Loucy (cell line): Measurements from ENCODE around the gene CACNA2D4.
A peak's percentile ranks its signal among the peaks of the same experiment; 100 is the strongest.

ENCODE experiments used
- H2AFZ ChIP-seq: fragments of 200-600 bp; sonication (generic); 2 replicates; pipeline ENCODE4 v1.6.0; 2016; ENCODE audit warnings: antibody characterized with exemption, mild to moderate bottlenecking, low read length, moderate library complexity
- H3F3A ChIP-seq: fragments of 200-600 bp; 2 replicates; pipeline ENCODE4 v1.6.0; 2016; ENCODE audit warnings: antibody characterized with exemption, low read depth, mild to moderate bottlenecking
- H3K27me3 ChIP-seq: fragments of 200-600 bp; sonication (generic); 2 replicates; pipeline ENCODE4 v1.6.1; 2014; ENCODE audit warnings: low read length, mild to moderate bottlenecking; ENCODE audit not compliant: insufficient read depth, poor library complexity, severe bottlenecking
- H3K36me3 ChIP-seq: fragments of 200-600 bp; sonication (generic); 2 replicates; pipeline ENCODE4 v1.6.1; 2016; ENCODE audit warnings: low read length; ENCODE audit not compliant: insufficient read depth
- H3K4me1 ChIP-seq: fragments of 200-600 bp; sonication (generic); 2 replicates; pipeline ENCODE4 v1.5.1; 2014; ENCODE audit warnings: low read length, mild to moderate bottlenecking; ENCODE audit not compliant: insufficient read depth, poor library complexity, severe bottlenecking
- H3K4me2 ChIP-seq: fragments of 200-600 bp; sonication (generic); 2 replicates; pipeline ENCODE4 v1.6.0; 2014; ENCODE audit warnings: antibody characterized with exemption, low read length, low read depth, mild to moderate bottlenecking; ENCODE audit not compliant: poor library complexity, severe bottlenecking
- H3K4me3 ChIP-seq: fragments of 200-600 bp; sonication (generic); 2 replicates; pipeline ENCODE4 v1.5.1; 2014; ENCODE audit warnings: low read length, mild to moderate bottlenecking, mixed read lengths; ENCODE audit not compliant: poor library complexity, severe bottlenecking
- H3K79me2 ChIP-seq: fragments of 200-600 bp; sonication (generic); 2 replicates; pipeline ENCODE4 v1.6.1; 2014; ENCODE audit warnings: low read length; ENCODE audit not compliant: insufficient read depth
- H3K9ac ChIP-seq: fragments of 200-600 bp; sonication (generic); 2 replicates; pipeline ENCODE4 v1.6.0; 2014; ENCODE audit warnings: mild to moderate bottlenecking, low read depth, low read length, moderate library complexity; ENCODE audit not compliant: poor library complexity, severe bottlenecking
- H3K9me2 ChIP-seq: fragments of 200-600 bp; sonication (generic); replicated peaks from 2 replicates; pipeline ENCODE4 v1.6.1; 2016; ENCODE audit warnings: low read depth, low read length, mixed read lengths
- H3K9me3 ChIP-seq: fragments of 200-600 bp; sonication (generic); 2 replicates; pipeline ENCODE4 v1.6.1; 2014; ENCODE audit warnings: mild to moderate bottlenecking, antibody characterized with exemption, low read length, low read depth; ENCODE audit not compliant: insufficient read depth
- H4K20me1 ChIP-seq: fragments of 200-600 bp; sonication (generic); 2 replicates; pipeline ENCODE4 v1.6.0; 2014; ENCODE audit warnings: antibody characterized with exemption, low read length, mild to moderate bottlenecking; ENCODE audit not compliant: insufficient read depth, poor library complexity, severe bottlenecking
- CTCF ChIP-seq: fragments of 200-600 bp; sonication (generic); conservative IDR thresholded peaks from 2 replicates; pipeline ENCODE4 v1.5.1; 2014; ENCODE audit warnings: mild to moderate bottlenecking, antibody characterized with exemption, low read length
- EZH2phosphoT487 ChIP-seq: fragments of 200-600 bp; IDR thresholded peaks from 2 replicates; pipeline ENCODE4 v1.6.1; 2018; ENCODE audit warnings: antibody characterized with exemption, mild to moderate bottlenecking, moderate library complexity, borderline replicate concordance

The CACNA2D4 gene

GRCh38 chr12:1842183-1842904 lies 76.1 kb downstream of the CACNA2D4 start:
- Histone ChIP-seq H3K36me3 (no peaks in the 10 kb centered on the region), H3K4me2 (no peak overlapping the region), H3K4me1 (peaks cover 43% of the 10 kb centered on the region), H2AFZ (no peak overlapping the region), H3F3A (no peaks in the 10 kb centered on the region; the same call in 1 of the 2 replicates), H3K9ac (no peak overlapping the region), H3K79me2 (no peaks in the 10 kb centered on the region), H4K20me1 (no peaks in the 10 kb centered on the region), H3K4me3 (no peak overlapping the region), H3K9me2 (no peaks in the 10 kb centered on the region), H3K9me3 (no peaks in the 10 kb centered on the region), H3K27me3 (no peaks in the 10 kb centered on the region)
- no peak for TF ChIP-seq EZH2phosphoT487
- TF ChIP-seq CTCF: no peak

DNA sequence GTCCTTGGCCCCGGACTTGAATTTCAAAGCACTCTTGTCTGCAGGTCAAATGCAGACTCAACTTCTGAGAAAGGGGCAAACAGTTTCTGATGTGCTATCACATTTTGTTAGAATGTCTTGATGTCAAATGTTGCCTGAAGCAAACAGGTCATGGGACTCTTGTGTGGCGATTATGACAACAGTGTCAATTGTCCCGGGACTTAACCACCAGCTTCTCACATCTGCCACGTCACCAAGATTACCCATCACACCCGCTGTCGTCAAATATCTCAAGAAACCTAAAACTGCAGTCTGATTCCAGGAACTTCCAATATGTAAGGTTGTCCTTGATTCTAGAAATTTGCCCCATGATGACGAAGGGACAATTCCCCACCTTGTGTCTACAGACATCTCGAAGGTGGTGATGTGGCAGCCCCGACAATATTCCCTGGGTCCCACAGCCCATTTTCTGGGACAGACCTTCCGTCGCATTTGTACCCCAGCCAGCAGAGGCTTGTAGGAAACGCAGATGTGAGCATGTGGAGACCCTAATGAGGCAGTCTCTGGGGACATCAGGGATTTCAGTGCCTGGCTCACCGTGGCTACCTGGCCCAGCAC lies 76.8 kb downstream of the CACNA2D4 start:
- peaks cover 47% of the 10 kb centered on the region for H3K4me1 ChIP-seq
- no peaks in the 10 kb centered on the region for H4K20me1 ChIP-seq
- H3K9me3 ChIP-seq: no peaks in the 10 kb centered on the region
- no peaks in the 10 kb centered on the region for H3K36me3 ChIP-seq
- TF ChIP-seq EZH2phosphoT487 (no peak), CTCF (no peak)
- H3K27me3 ChIP-seq: no peaks in the 10 kb centered on the region
- no peaks in the 10 kb centered on the region for H3K9me2 ChIP-seq
- H3K79me2 ChIP-seq: no peaks in the 10 kb centered on the region
- H3K9ac ChIP-seq: no peak overlapping the region
- H3K4me2 ChIP-seq: no peak overlapping the region
- H3K4me3 ChIP-seq: no peak overlapping the region
- no peaks in the 10 kb centered on the region; the same call in 1 of the 2 replicates for H3F3A ChIP-seq
- no peak overlapping the region for H2AFZ ChIP-seq

DNA sequence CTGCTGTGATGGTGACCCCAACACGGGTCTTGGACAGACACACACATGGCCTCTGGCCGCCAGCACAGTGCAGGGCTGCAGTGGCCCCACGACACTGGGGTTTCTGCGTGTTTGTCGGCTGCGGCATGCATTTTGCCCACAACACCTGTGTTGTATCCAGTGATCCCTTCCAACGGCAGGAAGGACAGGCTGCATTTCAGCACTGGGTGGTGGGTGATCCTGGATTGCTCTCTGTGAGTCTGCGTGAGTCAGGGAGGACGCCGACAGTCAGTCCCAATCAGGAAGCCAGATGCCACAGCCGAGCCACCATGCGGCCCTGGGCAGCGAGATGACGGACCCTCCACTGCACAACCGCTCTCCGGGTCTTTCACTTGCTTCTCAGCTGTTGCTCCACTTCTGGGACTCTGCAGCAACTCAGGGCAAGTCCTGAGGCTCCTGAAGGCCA lies 77.4 kb downstream of the CACNA2D4 start:
- Histone ChIP-seq H2AFZ (no peak overlapping the region), H3K79me2 (no peaks in the 10 kb centered on the region), H3K9me3 (no peaks in the 10 kb centered on the region), H3K4me1 (peaks cover 50% of the 10 kb centered on the region), H3F3A (no peaks in the 10 kb centered on the region; the same call in 1 of the 2 replicates), H3K4me2 (no peak overlapping the region), H3K9ac (peak overlapping the region; percentile 53), H3K9me2 (no peaks in the 10 kb centered on the region), H3K36me3 (no peaks in the 10 kb centered on the region), H3K27me3 (no peaks in the 10 kb centered on the region), H3K4me3 (no peak overlapping the region), H4K20me1 (no peaks in the 10 kb centered on the region)
- TF ChIP-seq EZH2phosphoT487 (no peak), CTCF (no peak)
